DOHH2 (cell line): ENCODE measurements around the gene GSX2.
"Not testable (repeated sequence)": the region's sequence is repeated elsewhere in the genome, so short reads cannot be mapped to it uniquely, and the experiment has no call there.

Experiments used
- EZH2phosphoT487 ChIP-seq: fragments of 200-600 bp; sonication (generic); IDR thresholded peaks from 2 replicates; pipeline ENCODE4 v1.6.1; 2017; ENCODE audit warnings: borderline replicate concordance, mild to moderate bottlenecking, antibody characterized with exemption, low read length, moderate library complexity, mixed read lengths
- TF ChIP-seq, protein P1 (sequence below): fragments of 200-600 bp; sonication (generic); IDR thresholded peaks from one replicate; pipeline ENCODE4 v1.5.1; 2014; ENCODE audit warnings: antibody characterized with exemption, mild to moderate bottlenecking, low read depth, low read length; ENCODE audit not compliant: poor library complexity, severe bottlenecking

GRCh38 chr4:54128694-54129093 is 28.7 kb downstream of the GSX2 start:
- TF ChIP-seq, protein P1, sequence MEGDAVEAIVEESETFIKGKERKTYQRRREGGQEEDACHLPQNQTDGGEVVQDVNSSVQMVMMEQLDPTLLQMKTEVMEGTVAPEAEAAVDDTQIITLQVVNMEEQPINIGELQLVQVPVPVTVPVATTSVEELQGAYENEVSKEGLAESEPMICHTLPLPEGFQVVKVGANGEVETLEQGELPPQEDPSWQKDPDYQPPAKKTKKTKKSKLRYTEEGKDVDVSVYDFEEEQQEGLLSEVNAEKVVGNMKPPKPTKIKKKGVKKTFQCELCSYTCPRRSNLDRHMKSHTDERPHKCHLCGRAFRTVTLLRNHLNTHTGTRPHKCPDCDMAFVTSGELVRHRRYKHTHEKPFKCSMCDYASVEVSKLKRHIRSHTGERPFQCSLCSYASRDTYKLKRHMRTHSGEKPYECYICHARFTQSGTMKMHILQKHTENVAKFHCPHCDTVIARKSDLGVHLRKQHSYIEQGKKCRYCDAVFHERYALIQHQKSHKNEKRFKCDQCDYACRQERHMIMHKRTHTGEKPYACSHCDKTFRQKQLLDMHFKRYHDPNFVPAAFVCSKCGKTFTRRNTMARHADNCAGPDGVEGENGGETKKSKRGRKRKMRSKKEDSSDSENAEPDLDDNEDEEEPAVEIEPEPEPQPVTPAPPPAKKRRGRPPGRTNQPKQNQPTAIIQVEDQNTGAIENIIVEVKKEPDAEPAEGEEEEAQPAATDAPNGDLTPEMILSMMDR, result not testable (repeated sequence)
- TF ChIP-seq EZH2phosphoT487, result not testable (repeated sequence)
